Measurements from ENCODE around the gene PPFIA2.
"Not testable (repeated sequence)": the region's sequence is repeated elsewhere in the genome, so short reads cannot be mapped to it uniquely, and the experiment has no call there.

The PPFIA2 gene

GRCh38 chr12:81610955-81611889, 147.9 kb downstream of the PPFIA2 start:
- ChIA-PET POLR2A (no interaction called here), CTCF (interaction anchor here (0.8 to 2.1 kb wide), 9 partner anchors 9 to 68 kb away, joined by 3 to 10 read pairs (median 4); no protein-coding TSS in a partner anchor)

GRCh38 chr12:81597928-81598604, 161.1 kb downstream of the PPFIA2 start:
- ChIA-PET CTCF (interaction anchor here (1.1 to 1.8 kb wide), 2 partner anchors 9 to 13 kb away, joined by 3 to 4 read pairs; no protein-coding TSS in a partner anchor), POLR2A (no interaction called here)
- no peak for DNase-seq (ENCODE audit: extremely low spot score)
- no peak for TF ChIP-seq CTCF (IDR thresholded peaks at IDR 0.05; ENCODE audit: control extremely low read depth, extremely low read depth, low read depth, missing control alignments)

More at GRCh38 chr12:81610955-81611889, 147.9 kb downstream of the PPFIA2 start:
- DNase-seq (ENCODE audit: extremely low spot score), result no peak
- peak; percentile 17 for TF ChIP-seq CTCF (IDR thresholded peaks at IDR 0.05; ENCODE audit: control extremely low read depth, extremely low read depth, low read depth, missing control alignments)

GRCh38 chr12:81596558-81596957, 162.6 kb downstream of the PPFIA2 start:
- no peak for TF ChIP-seq CTCF (IDR thresholded peaks at IDR 0.05; ENCODE audit: control extremely low read depth, extremely low read depth, low read depth, missing control alignments)
- no peak for DNase-seq (ENCODE audit: extremely low spot score)
- ChIA-PET POLR2A (no interaction called here), CTCF (no interaction called here)

DNA sequence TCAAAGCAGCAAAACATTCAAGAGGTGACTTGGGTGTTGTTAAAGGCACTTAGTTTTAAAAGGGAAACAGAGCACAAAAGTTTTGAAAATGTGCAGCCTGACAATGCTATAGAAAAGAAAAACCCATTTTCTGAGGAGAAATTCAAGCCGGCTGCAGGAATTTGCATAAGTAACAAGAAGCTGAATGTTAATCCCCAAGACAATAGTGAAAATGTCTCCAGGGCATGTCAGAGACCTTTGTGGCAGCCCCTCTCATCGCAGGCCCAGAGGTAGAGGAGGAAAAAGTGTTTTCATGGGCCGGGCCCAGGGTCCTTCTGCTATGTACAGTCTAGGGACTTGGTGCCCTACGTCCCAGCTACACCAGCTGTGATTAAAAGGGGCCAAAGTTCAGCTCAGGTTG, 167.9 kb downstream of the PPFIA2 start:
- ChIA-PET CTCF (interaction anchor here (2.3 kb wide), 1 partner anchor 12 kb away, joined by 6 read pairs; no protein-coding TSS in a partner anchor), POLR2A (no interaction called here)
- DNase-seq (ENCODE audit: extremely low spot score), result no peak
- TF ChIP-seq CTCF (IDR thresholded peaks at IDR 0.05; ENCODE audit: control extremely low read depth, extremely low read depth, low read depth, missing control alignments), result no peak

- POLR2A ChIA-PET; CTCF ChIA-PET; DNase-seq (ENCODE audit: extremely low spot score): not testable (repeated sequence)
Observed at GRCh38 chr12:81590703-81591102, 168.4 kb downstream of the PPFIA2 start.

GRCh38 chr12:81588235-81589008, 170.7 kb downstream of the PPFIA2 start:
- ChIA-PET CTCF (interaction anchor here (1.1 to 1.6 kb wide), 4 partner anchors 9 to 30 kb away, joined by 3 to 4 read pairs (median 4); no protein-coding TSS in a partner anchor), POLR2A (no interaction called here)
- DNase-seq (ENCODE audit: extremely low spot score), result no peak
- TF ChIP-seq CTCF (IDR thresholded peaks at IDR 0.05; ENCODE audit: control extremely low read depth, extremely low read depth, low read depth, missing control alignments), result no peak
